Chondrocyte (in vitro differentiated cells): ENCODE measurements around the gene PTK6. TPM values are rescaled to one million over a fixed set of nuclear protein-coding genes. Genes with fewer than 3 reads are reported as not detected.
"Not testable (repeated sequence)": the region's sequence is repeated elsewhere in the genome, so short reads cannot be mapped to it uniquely, and the experiment has no call there.

ENCODE experiments used
- DNase-seq: peaks from one replicate; pipeline ENCODE4 v3.0.0; 2021; ENCODE audit warnings: mixed read lengths, low spot score
- H3K27ac Mint-ChIP-seq: one replicate; pipeline ENCODE4 v1.8.0; 2021; ENCODE audit warnings: mild to moderate bottlenecking, moderate library complexity, mixed read lengths; ENCODE audit not compliant: unreplicated experiment
- H3K27me3 Mint-ChIP-seq: 2 replicates; pipeline ENCODE4 v1.8.0; 2021; ENCODE audit warnings: low read depth, mixed read lengths
- H3K36me3 Mint-ChIP-seq: 2 replicates; pipeline ENCODE4 v1.8.0; 2021; ENCODE audit warnings: low read depth, mixed read lengths
- H3K4me1 Mint-ChIP-seq: 2 replicates; pipeline ENCODE4 v1.8.0; 2021; ENCODE audit warnings: low read depth, mild to moderate bottlenecking, mixed read lengths
- H3K4me3 Mint-ChIP-seq: one replicate; pipeline ENCODE4 v1.8.0; 2021; ENCODE audit warnings: mild to moderate bottlenecking, moderate library complexity, mixed read lengths; ENCODE audit not compliant: unreplicated experiment
- H3K9me3 Mint-ChIP-seq: 2 replicates; pipeline ENCODE4 v1.8.0; 2021; ENCODE audit warnings: low read depth, mixed read lengths
- CTCF ChIP-seq: fragments of 200-600 bp; sonication (generic); IDR thresholded peaks from 2 replicates; pipeline ENCODE4 v1.5.0; 2021; ENCODE audit warnings: antibody characterized with exemption, mild to moderate bottlenecking, moderate library complexity
- total RNA-seq: library from RNA; stranded (reverse); gene quantifications from 3 replicates; pipeline ENCODE4 v1.2.1, GENCODE V29; 2021

The PTK6 gene
- total RNA-seq, 1 donor from 2014 or later = not detected

GRCh38 chr20:63572071-63572787, 35.1 kb upstream of the PTK6 start:
- Mint-ChIP-seq H3K36me3 (no peaks in the 10 kb centered on the region), H3K9me3 (no peaks in the 10 kb centered on the region), H3K4me3 (no peak overlapping the region)

DNA sequence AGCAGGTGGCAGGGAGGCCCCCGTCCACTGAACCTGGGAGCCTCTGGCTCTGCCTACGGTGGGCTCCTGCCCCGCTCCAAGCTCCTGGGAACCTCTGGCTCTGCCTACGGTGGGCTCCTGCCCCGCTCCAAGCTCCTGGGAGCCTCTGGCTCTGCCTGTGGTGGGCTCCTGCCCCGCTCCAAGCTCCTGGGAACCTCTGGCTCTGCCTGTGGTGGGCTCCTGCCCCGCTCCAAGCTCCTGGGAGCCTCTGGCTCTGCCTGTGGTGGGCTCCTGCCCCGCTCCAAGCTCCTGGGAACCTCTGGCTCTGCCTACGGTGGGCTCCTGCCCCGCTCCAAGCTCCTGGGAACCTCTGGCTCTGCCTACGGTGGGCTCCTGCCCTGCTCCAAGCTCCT, 33.9 kb upstream of the PTK6 start:
- H3K9me3 Mint-ChIP-seq, H3K27ac Mint-ChIP-seq, DNase-seq, H3K4me3 Mint-ChIP-seq, H3K27me3 Mint-ChIP-seq, H3K36me3 Mint-ChIP-seq: not testable (repeated sequence)
- H3K4me1 Mint-ChIP-seq = peaks cover 13% of the 10 kb centered on the region

More at GRCh38 chr20:63572071-63572787, 35.1 kb upstream of the PTK6 start:
- TF ChIP-seq CTCF = no peak
- DNase-seq = no peak
- no peaks in the 10 kb centered on the region for H3K27me3 Mint-ChIP-seq
- peaks cover 16% of the 10 kb centered on the region for H3K4me1 Mint-ChIP-seq
- H3K27ac Mint-ChIP-seq = no peak overlapping the region

- Mint-ChIP-seq H3K4me1 (peaks cover 9% of the 10 kb centered on the region), H3K27me3 (no peaks in the 10 kb centered on the region), H3K36me3 (no peaks in the 10 kb centered on the region), H3K9me3 (no peaks in the 10 kb centered on the region), H3K4me3 (no peak overlapping the region), H3K27ac (no peak overlapping the region)
- no peak for DNase-seq
- TF ChIP-seq CTCF = no peak
Observed at GRCh38 chr20:63570281-63571086, 33.3 kb upstream of the PTK6 start.

GRCh38 chr20:63568986-63569949, 32.1 kb upstream of the PTK6 start:
- H3K4me3 Mint-ChIP-seq = no peak overlapping the region
- no peak overlapping the region for H3K27ac Mint-ChIP-seq
- H3K36me3 Mint-ChIP-seq = no peaks in the 10 kb centered on the region
- TF ChIP-seq CTCF = no peak
- peaks cover 3% of the 10 kb centered on the region for H3K4me1 Mint-ChIP-seq
- DNase-seq = no peak
- no peaks in the 10 kb centered on the region for H3K27me3 Mint-ChIP-seq
- H3K9me3 Mint-ChIP-seq = no peaks in the 10 kb centered on the region

DNA sequence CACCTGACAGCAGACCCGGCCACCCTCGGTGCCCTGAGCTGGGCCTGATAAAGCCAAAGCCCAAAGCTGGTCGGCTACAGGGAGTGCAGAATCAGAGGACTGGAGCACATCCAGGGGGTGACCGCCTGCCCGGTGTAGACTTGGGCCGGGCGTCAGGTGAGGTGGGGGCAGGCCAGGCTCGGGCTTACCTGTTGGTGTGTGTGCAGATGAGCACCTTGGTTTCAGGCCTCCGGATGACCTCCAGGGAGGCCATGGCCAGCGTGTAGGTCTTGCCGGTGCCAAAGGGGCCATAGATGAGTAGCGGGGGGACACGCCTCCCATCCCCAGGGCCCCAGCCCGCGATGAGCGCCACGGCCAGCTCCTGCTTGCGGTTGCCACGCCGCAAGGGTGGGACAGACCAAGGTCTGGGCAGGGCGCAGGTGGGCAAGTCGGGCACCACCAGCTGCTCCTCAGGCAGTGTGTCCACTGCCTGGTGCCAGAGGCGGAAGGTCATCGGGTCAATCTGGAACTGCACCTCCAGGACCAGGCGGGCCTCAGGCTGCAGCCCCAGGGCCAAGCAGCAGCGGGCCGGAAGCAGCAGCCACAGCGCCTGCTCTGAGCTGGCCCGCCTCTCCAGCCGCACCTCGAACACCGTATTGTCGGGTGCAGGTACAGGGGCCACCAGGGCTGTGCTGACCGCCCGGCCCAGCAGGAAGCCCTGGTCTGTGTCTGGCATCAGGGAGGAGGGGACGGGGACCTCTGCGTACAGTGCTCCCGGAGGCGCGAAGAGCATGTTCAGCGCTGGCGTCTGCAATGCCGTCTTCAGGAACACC, 31.2 kb upstream of the PTK6 start:
- no peak for DNase-seq
- Mint-ChIP-seq H3K4me1 (no peaks in the 10 kb centered on the region), H3K9me3 (no peaks in the 10 kb centered on the region), H3K4me3 (no peak overlapping the region), H3K27me3 (no peaks in the 10 kb centered on the region), H3K36me3 (no peaks in the 10 kb centered on the region), H3K27ac (no peak overlapping the region)
- no peak for TF ChIP-seq CTCF
